ENCODE measurements around the gene PPP1R36.

DNA sequence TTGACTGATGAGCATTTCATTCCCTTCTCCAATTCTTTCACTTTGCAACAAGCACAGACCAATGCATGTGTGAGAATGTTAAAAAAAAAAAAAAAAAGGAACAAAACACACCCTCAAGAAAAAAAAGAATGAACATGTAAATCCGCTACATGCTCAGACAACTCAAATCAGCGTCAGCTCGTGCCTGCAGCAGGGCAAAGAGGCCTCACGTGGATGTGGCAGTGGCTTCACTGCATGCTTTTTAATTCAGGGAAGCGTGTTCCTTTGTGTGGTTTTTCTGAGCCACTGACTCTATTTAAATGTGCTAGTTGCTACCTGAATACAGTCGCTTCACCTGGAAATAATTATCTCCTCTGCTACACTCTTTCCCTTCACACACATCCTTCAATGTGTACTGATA lies 55.1 kb downstream of the PPP1R36 start:
- TF ChIP-seq, protein P1, sequence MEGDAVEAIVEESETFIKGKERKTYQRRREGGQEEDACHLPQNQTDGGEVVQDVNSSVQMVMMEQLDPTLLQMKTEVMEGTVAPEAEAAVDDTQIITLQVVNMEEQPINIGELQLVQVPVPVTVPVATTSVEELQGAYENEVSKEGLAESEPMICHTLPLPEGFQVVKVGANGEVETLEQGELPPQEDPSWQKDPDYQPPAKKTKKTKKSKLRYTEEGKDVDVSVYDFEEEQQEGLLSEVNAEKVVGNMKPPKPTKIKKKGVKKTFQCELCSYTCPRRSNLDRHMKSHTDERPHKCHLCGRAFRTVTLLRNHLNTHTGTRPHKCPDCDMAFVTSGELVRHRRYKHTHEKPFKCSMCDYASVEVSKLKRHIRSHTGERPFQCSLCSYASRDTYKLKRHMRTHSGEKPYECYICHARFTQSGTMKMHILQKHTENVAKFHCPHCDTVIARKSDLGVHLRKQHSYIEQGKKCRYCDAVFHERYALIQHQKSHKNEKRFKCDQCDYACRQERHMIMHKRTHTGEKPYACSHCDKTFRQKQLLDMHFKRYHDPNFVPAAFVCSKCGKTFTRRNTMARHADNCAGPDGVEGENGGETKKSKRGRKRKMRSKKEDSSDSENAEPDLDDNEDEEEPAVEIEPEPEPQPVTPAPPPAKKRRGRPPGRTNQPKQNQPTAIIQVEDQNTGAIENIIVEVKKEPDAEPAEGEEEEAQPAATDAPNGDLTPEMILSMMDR (IDR thresholded peaks at IDR 0.05; ENCODE audit: control extremely low read depth in 1 of 3, insufficient read depth in 1 of 3, low read depth in 1 of 3, low read length in 3 of 3), result no peak
- no peak for TF ChIP-seq MAFK (IDR thresholded peaks at IDR 0.05; ENCODE audit: low read depth, low read length)
